GM23248 (cell line): ENCODE results near the gene ANKRD7. TPM values are rescaled to one million over a fixed set of nuclear protein-coding genes. Genes with fewer than 3 reads are reported as not detected.
A peak's percentile ranks its signal among the peaks of the same experiment; 100 is the strongest.
"Not testable (repeated sequence)": the region's sequence is repeated elsewhere in the genome, so short reads cannot be mapped to it uniquely, and the experiment has no call there.

Experiments used
- DNase-seq: peaks from one replicate; pipeline ENCODE4 v3.0.0-alpha.2; 2015
- H2AFZ ChIP-seq: fragments of 200-600 bp; sonication (generic); 2 replicates; pipeline ENCODE4 v1.6.1; 2016; ENCODE audit warnings: antibody characterized with exemption
- H3F3A ChIP-seq: fragments of 200-600 bp; sonication (generic); 2 replicates; pipeline ENCODE4 v1.6.1; 2016; ENCODE audit warnings: mild to moderate bottlenecking, antibody characterized with exemption, mixed run types; ENCODE audit not compliant: insufficient read depth
- H3K27ac ChIP-seq: fragments of 200-600 bp; sonication (generic); 2 replicates; pipeline ENCODE4 v1.5.1; 2016; ENCODE audit warnings: mild to moderate bottlenecking
- H3K27me3 ChIP-seq: fragments of 200-600 bp; sonication (generic); replicated peaks from 2 replicates; pipeline ENCODE4 v1.6.1; 2016; ENCODE audit warnings: mild to moderate bottlenecking; ENCODE audit not compliant: insufficient read depth
- H3K36me3 ChIP-seq: fragments of 200-600 bp; sonication (generic); 2 replicates; pipeline ENCODE4 v1.6.1; 2016; ENCODE audit warnings: low read depth, mild to moderate bottlenecking
- H3K4me1 ChIP-seq: fragments of 200-600 bp; sonication (generic); 2 replicates; pipeline ENCODE4 v1.6.1; 2016; ENCODE audit warnings: mild to moderate bottlenecking; ENCODE audit not compliant: insufficient read depth
- H3K4me2 ChIP-seq: fragments of 200-600 bp; sonication (generic); one replicate; pipeline ENCODE4 v1.6.1; 2016; ENCODE audit warnings: mild to moderate bottlenecking; ENCODE audit not compliant: unreplicated experiment
- H3K4me3 ChIP-seq: fragments of 200-600 bp; sonication (generic); 2 replicates; pipeline ENCODE4 v1.5.1; 2016; ENCODE audit warnings: mild to moderate bottlenecking
- H3K79me2 ChIP-seq: fragments of 200-600 bp; sonication (generic); 2 replicates; pipeline ENCODE4 v1.6.1; 2016; ENCODE audit warnings: mild to moderate bottlenecking; ENCODE audit not compliant: insufficient read depth
- H3K9ac ChIP-seq: fragments of 200-600 bp; sonication (generic); 2 replicates; pipeline ENCODE4 v1.6.1; 2016; ENCODE audit warnings: mild to moderate bottlenecking
- H3K9me2 ChIP-seq: fragments of 200-600 bp; sonication (generic); 2 replicates; pipeline ENCODE4 v1.6.1; 2016; ENCODE audit warnings: mixed run types, mild to moderate bottlenecking, moderate library complexity; ENCODE audit not compliant: insufficient read depth
- H3K9me3 ChIP-seq: fragments of 200-600 bp; sonication (generic); one replicate; pipeline ENCODE4 v1.6.1; 2017; ENCODE audit warnings: low read depth
- H4K20me1 ChIP-seq: fragments of 200-600 bp; sonication (generic); 2 replicates; pipeline ENCODE4 v1.6.0; 2016; ENCODE audit not compliant: insufficient read depth
- EZH2 ChIP-seq: fragments of 200-600 bp; sonication (generic); IDR thresholded peaks from 2 replicates; pipeline ENCODE4 v1.6.1; 2018; ENCODE audit warnings: antibody characterized with exemption, mild to moderate bottlenecking; ENCODE audit not compliant: insufficient read depth, poor library complexity, severe bottlenecking
- EZH2phosphoT487 ChIP-seq: fragments of 200-600 bp; sonication (generic); IDR thresholded peaks from 2 replicates; pipeline ENCODE4 v1.6.1; 2018; ENCODE audit warnings: antibody characterized with exemption, moderate library complexity, mild to moderate bottlenecking, low read depth; ENCODE audit not compliant: insufficient read depth
- WGBS, 2 experiments: methylation state at CpG; one replicate each; pipeline ENCODE4 v1.1.6; 2015 to 2017; ENCODE audit warnings: low lambda C conversion rate in 2 of 2, low coverage in 1 of 2; ENCODE audit errors: missing lambda C conversion rate in 2 of 2; 5-methylcytosine and 5-hydroxymethylcytosine counted together
- in situ Hi-C: fragments of 300-500 bp; cut with MboI; formaldehyde crosslinking; loops from 2 replicates; pipeline ENCODE4 v1.15.0; 2020
- polyA plus RNA-seq: library from polyadenylated mRNA; unstranded; fragments of >200 nt; fragmentation: Nextera tagmentation; extraction: Ambion mirVana; gene quantifications from 2 replicates; pipeline ENCODE4 v1.2.1, GENCODE V29; 2016
- total RNA-seq: library from RNA; depleted of rRNA; stranded (reverse); fragments of >200 nt; shearing (Covaris generic); gene quantifications from 2 replicates; pipeline ENCODE4 v1.2.3, GENCODE V29; 2014

The ANKRD7 gene
- total and polyA plus RNA-seq, 2 experiments from 2014 or later = 1.6 TPM; not detected in 1

DNA sequence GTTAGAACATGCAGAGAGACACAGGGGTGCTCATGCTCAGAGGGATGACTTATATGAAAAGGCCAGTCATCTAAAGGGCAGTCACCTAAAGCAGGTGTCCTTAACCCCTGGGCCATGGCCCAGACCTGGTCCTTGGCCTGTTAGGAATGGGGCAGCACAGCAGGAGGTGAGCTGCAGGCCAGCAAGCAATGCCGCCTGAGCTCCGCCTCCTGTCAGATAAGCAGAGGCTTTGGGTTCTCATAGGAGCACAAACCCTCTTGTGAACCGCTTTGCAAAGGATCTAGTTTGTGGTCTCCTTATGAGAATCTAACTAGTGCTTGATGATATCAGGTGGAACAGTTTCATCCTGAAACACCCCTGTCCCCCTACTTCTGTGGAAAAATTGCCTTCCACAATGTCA lies 14.5 kb downstream of the ANKRD7 start:
- no peak overlapping the region for H3K4me3 ChIP-seq
- 65 to 69% methylated on average over 3 of the region's 3 CpGs for WGBS, 2 experiments
- H3K4me1 ChIP-seq = no peaks in the 10 kb centered on the region
- DNase-seq = no peak
- H3F3A ChIP-seq = no peaks in the 10 kb centered on the region
- H3K36me3 ChIP-seq = no peaks in the 10 kb centered on the region
- H3K9me3 ChIP-seq = no peaks in the 10 kb centered on the region
- no peak overlapping the region for H3K4me2 ChIP-seq
- H3K27ac ChIP-seq = no peak overlapping the region
- H2AFZ ChIP-seq = no peak overlapping the region
- no peaks in the 10 kb centered on the region for H3K27me3 ChIP-seq
- in situ Hi-C loops = no loop called here
- H4K20me1 ChIP-seq = no peaks in the 10 kb centered on the region
- H3K9ac ChIP-seq = no peak overlapping the region
- no peaks in the 10 kb centered on the region; the same call in 1 of the 2 replicates for H3K9me2 ChIP-seq
- no peaks in the 10 kb centered on the region for H3K79me2 ChIP-seq
- TF ChIP-seq EZH2phosphoT487 = no peak

- H3F3A ChIP-seq, H3K9me2 ChIP-seq, H3K36me3 ChIP-seq, H4K20me1 ChIP-seq, H3K27me3 ChIP-seq, H3K4me2 ChIP-seq, H3K9ac ChIP-seq, H3K4me3 ChIP-seq, H3K79me2 ChIP-seq, H3K27ac ChIP-seq, DNase-seq, H2AFZ ChIP-seq, H3K9me3 ChIP-seq, in situ Hi-C loops, H3K4me1 ChIP-seq: not testable (repeated sequence)
- WGBS, 2 experiments = 61 to 89% methylated on average over 2 of the region's 2 CpGs
Measured at GRCh38 chr7:118240320-118240719, 15.8 kb downstream of the ANKRD7 start.

GRCh38 chr7:118243695-118244094 lies 19.2 kb downstream of the ANKRD7 start:
- Histone ChIP-seq H3K9ac (no peak overlapping the region), H3K27ac (no peak overlapping the region), H3K4me3 (no peak overlapping the region), H3K79me2 (no peaks in the 10 kb centered on the region), H3F3A (no peaks in the 10 kb centered on the region), H3K9me2 (no peaks in the 10 kb centered on the region), H3K4me1 (no peaks in the 10 kb centered on the region), H3K27me3 (no peaks in the 10 kb centered on the region), H3K36me3 (no peaks in the 10 kb centered on the region), H3K9me3 (no peaks in the 10 kb centered on the region), H2AFZ (no peak overlapping the region), H4K20me1 (no peaks in the 10 kb centered on the region), H3K4me2 (no peak overlapping the region)
- TF ChIP-seq EZH2phosphoT487 = no peak
- no peak for TF ChIP-seq EZH2
- no peak for DNase-seq
- in situ Hi-C loops = no loop called here
- 86 to 92% methylated on average over 1 of the region's 1 CpG for WGBS, 2 experiments

GRCh38 chr7:118245267-118246040 lies 20.9 kb downstream of the ANKRD7 start:
- WGBS, 2 experiments = 8 to 22% methylated on average over 2 of the region's 2 CpGs
- H3K9ac ChIP-seq = no peak overlapping the region
- H3K4me3 ChIP-seq = no peak overlapping the region
- H2AFZ ChIP-seq = no peak overlapping the region
- in situ Hi-C loops = no loop called here
- no peaks in the 10 kb centered on the region for H3K79me2 ChIP-seq
- TF ChIP-seq EZH2 (no peak), EZH2phosphoT487 (no peak)
- peak; percentile 0 for DNase-seq
- no peaks in the 10 kb centered on the region for H3F3A ChIP-seq
- no peaks in the 10 kb centered on the region for H3K9me2 ChIP-seq
- H3K36me3 ChIP-seq = no peaks in the 10 kb centered on the region
- no peaks in the 10 kb centered on the region for H4K20me1 ChIP-seq
- H3K4me2 ChIP-seq = no peak overlapping the region
- no peaks in the 10 kb centered on the region for H3K27me3 ChIP-seq
- H3K4me1 ChIP-seq = no peaks in the 10 kb centered on the region
- H3K27ac ChIP-seq = no peak overlapping the region
- no peaks in the 10 kb centered on the region for H3K9me3 ChIP-seq

DNA sequence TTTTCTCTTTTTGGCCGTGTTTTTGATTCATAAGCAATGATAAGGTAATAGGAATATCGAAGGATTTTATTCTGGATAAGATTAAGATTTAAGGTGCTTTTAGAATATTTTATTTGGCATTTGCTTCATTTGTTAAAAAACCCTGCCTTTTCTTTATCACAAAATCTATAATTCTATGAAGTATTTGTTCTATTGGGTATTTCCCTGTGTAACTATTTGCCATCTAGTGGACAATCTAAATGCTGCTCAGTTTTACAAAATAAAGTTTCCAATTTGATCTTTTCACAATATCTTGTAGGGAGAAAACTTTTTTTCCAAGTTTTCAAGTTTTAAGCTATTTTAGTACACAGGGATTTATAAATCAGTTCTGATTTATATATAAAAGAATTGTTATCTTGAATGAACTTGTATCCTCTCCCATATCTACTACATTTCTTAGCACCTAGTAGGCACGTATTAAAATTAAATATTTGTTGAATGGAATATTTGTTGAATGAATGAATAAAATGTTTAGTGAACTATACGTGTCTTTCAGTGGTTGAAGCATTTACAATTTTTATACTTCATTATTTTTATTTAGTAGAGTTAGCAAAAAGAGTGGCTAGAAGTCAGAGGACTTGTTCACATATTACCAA lies 26.5 kb downstream of the ANKRD7 start:
- Histone ChIP-seq H3K79me2 (no peaks in the 10 kb centered on the region), H2AFZ (no peak overlapping the region), H3K27me3 (no peaks in the 10 kb centered on the region), H3K36me3 (no peaks in the 10 kb centered on the region), H3K9me2 (no peaks in the 10 kb centered on the region), H3K4me1 (no peaks in the 10 kb centered on the region), H3K4me2 (no peak overlapping the region), H3K4me3 (no peak overlapping the region), H3K27ac (no peak overlapping the region), H3K9ac (no peak overlapping the region), H4K20me1 (no peaks in the 10 kb centered on the region), H3F3A (no peaks in the 10 kb centered on the region), H3K9me3 (no peaks in the 10 kb centered on the region)
- peak; percentile 15 for DNase-seq
- TF ChIP-seq EZH2 = no peak
- TF ChIP-seq EZH2phosphoT487 = no peak
- in situ Hi-C loops = no loop called here
- 39 to 42% methylated on average over 4 of the region's 4 CpGs for WGBS, 2 experiments
